DMS153 treated with DMSO at 0.1 percent for 48 hours (cell line): ENCODE data around the gene SART1.

Experiments used
- DNase-seq: peaks from one replicate; lab custom pipeline; 2025; ENCODE audit not compliant: unreplicated experiment; lab: John Stamatoyannopoulos, UW

Gene SART1, protein sequence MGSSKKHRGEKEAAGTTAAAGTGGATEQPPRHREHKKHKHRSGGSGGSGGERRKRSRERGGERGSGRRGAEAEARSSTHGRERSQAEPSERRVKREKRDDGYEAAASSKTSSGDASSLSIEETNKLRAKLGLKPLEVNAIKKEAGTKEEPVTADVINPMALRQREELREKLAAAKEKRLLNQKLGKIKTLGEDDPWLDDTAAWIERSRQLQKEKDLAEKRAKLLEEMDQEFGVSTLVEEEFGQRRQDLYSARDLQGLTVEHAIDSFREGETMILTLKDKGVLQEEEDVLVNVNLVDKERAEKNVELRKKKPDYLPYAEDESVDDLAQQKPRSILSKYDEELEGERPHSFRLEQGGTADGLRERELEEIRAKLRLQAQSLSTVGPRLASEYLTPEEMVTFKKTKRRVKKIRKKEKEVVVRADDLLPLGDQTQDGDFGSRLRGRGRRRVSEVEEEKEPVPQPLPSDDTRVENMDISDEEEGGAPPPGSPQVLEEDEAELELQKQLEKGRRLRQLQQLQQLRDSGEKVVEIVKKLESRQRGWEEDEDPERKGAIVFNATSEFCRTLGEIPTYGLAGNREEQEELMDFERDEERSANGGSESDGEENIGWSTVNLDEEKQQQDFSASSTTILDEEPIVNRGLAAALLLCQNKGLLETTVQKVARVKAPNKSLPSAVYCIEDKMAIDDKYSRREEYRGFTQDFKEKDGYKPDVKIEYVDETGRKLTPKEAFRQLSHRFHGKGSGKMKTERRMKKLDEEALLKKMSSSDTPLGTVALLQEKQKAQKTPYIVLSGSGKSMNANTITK

DNA sequence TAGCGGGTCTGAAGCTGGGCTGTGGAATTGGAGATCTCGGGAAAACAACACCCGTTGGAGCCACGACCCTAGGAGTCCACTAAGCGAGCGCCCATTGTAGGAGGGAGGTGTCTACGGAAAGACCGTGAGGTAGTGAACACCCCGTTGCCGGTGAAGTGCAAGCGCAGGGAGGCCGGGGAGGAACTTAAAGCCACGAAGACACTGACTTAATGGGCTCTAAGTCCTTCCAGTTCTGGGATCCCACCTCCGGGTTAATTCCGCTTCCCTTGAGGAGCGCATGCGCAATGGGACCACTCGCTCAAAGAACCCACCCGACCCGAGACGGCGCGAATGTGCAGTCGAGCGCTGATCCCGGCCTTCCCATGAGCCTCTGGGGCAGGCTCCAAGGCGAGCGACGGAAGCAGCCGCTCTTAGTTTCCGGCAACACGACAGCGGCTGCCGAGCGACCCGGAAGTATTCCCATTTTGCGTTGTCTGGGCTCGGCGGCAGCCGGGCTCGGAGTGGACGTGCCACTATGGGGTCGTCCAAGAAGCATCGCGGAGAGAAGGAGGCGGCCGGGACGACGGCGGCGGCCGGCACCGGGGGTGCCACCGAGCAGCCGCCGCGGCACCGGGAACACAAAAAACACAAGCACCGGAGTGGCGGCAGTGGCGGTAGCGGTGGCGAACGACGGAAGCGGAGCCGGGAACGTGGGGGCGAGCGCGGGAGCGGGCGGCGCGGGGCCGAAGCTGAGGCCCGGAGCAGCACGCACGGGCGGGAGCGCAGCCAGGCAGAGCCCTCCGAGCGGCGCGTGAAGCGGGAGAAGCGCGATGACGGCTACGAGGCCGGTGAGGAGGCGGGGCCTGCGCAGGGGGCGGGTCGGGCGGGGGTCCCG lies at the start of gene SART1:
Gene SART1 (plus strand): TSS at position 468 of the 874 bp plus-strand sequence. CDS start 47 bp downstream, at position 515.
- peak; percentile 93 for DNase-seq

DNA sequence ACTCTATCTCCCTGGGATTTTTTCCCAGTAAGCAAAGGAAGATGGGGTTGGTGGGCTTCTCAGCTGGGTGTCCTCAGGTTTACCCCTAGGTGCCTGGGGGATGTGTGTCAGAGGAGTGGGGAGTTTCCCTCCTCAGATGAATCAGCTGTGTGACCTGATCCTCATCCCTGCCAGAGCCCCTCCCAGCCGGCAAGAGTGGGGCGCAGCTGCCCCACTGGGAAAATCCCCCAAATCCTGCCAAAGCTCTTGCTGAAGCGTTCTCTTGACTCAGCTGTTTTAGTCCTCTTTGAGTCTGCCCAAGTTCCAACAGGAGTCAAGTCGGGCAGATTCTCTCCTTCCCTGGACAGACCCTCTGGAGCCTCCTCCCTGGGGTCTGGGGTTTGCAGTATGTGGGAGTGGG lies 48.7 kb upstream of the SART1 start:
- DNase-seq: no peak

GRCh38 chr11:65915101-65915820 lies 46.3 kb upstream of the SART1 start:
- no peak for DNase-seq

DNA sequence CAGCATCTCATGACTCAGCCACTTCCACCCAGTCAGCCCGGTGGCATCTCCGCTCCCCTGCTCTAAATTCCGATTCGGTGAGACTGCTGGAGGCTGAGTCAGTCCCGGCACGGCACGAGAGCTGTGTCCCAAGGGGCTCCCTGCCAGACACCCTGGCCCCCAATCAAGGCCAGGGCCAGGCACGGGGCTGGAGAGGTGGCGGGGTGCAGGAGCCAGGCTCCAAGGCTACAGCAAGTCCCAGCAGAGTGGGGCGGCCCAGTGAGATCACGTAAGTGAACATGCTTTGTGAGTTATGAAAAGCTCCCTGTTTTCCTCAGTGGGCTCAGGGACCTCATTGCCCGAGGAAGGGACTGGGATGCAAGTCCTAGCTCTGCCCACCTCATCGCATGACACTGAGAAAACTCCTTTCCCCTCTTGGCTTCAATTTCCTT lies 45.7 kb upstream of the SART1 start:
- no peak for DNase-seq

- DNase-seq: no peak
Measured at GRCh38 chr11:65916391-65916790, 45.1 kb upstream of the SART1 start.

GRCh38 chr11:65917077-65917433 lies 44.5 kb upstream of the SART1 start:
- no peak for DNase-seq

- no peak for DNase-seq
Measured at GRCh38 chr11:65917434-65918210, 43.9 kb upstream of the SART1 start.

- no peak for DNase-seq
Measured at GRCh38 chr11:65918211-65919140, 43.1 kb upstream of the SART1 start, which contains the start of gene C11orf68. C11orf68 (minus strand) TSS chr11:65919062; CDS start chr11:65919031, 31 bp downstream.

DNA sequence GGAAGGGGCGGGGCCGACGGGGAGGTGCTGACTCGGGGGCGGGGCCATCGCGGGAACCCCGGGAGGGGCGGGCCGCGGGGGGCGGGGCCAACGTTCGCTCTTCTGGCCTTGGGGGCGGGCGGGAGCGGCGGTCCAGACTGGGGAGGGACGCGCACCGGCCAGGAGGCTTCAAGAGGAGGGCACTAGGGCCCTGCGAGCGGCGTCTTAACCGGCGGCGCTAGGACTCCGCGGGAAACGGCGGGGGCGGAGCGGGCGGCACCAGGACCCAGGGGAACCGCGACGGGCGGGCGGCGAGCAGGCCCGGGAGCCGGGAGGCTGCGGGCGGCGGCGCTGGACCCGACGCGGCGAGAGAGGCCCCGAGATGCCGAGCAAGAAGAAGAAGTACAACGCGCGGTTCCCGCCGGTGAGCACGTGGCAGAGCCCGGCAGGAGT lies 42.4 kb upstream of the SART1 start, which contains the start of gene DRAP1:
Gene DRAP1 (plus strand): TSS at position 286 of the 432 bp plus-strand sequence. CDS start 76 bp downstream, at position 362.
- peak; percentile 94 for DNase-seq

- DNase-seq: no peak
Measured at GRCh38 chr11:65919573-65920371, 41.8 kb upstream of the SART1 start.

GRCh38 chr11:65920372-65920802 lies 41.1 kb upstream of the SART1 start:
- no peak for DNase-seq

GRCh38 chr11:65921033-65921555 lies 40.4 kb upstream of the SART1 start:
- DNase-seq: no peak

- DNase-seq: no peak
Measured at GRCh38 chr11:65921876-65922275, 39.7 kb upstream of the SART1 start.

DNA sequence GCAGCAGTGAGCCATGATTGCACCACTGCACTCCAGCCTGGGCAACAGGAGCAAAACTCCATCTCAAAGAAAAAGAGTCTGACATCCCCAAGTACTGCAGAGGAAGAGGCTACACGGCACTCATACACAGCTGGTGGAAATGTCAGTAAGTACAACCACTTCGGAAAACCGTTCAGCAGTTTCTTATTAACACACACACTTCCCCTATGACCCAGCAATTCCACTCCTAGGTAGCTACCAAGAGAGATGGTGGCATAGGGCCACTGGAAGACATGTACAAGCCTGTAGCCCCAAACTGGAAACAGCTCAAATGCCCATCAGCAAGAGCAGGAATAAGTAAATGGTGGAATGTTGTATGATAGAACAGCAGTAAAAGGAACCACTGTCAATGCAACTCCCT lies 39.0 kb upstream of the SART1 start:
- DNase-seq: no peak

- no peak for DNase-seq
Measured at GRCh38 chr11:65925397-65925796, 36.1 kb upstream of the SART1 start.

GRCh38 chr11:65927904-65928397 lies 33.6 kb upstream of the SART1 start:
- DNase-seq: no peak

DNA sequence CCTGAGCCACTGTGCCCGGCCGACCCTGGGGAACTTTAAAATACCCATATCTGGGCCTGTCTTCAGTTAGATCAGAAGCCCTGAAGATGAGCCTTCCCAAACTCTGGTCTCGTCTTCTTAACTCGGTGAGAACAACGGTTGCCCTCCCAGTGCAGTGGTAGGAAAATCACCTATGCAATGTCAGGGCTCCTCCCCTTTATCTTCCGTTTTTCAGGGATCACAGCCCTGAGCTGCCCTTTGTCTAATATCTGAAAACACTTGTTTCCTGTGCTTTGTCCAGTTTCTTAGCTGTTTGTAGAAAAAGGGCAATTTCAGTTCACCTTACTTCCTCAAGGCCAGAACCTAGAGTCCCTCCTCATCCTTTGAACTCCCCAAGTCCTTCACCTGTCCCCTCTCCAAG lies 32.9 kb upstream of the SART1 start:
- no peak for DNase-seq
